IgD-negative memory B cell (primary cell): ENCODE data around the gene NUP210L. TPM values are rescaled to one million over a fixed set of nuclear protein-coding genes. Genes with fewer than 3 reads are reported as not detected.

Experiments used
- H3K27ac Mint-ChIP-seq, 3 donors: one replicate each; pipeline ENCODE4 v1.8.0; 2020 to 2022; ENCODE audit warnings: mild to moderate bottlenecking in 3 of 3, mixed read lengths in 3 of 3, moderate library complexity in 1 of 3
- H3K27me3 Mint-ChIP-seq: one replicate; pipeline ENCODE4 v1.8.0; 2021; ENCODE audit warnings: mixed read lengths
- H3K36me3 Mint-ChIP-seq: one replicate; pipeline ENCODE4 v1.8.0; 2020; ENCODE audit warnings: mild to moderate bottlenecking, mixed read lengths
- H3K4me1 Mint-ChIP-seq, 3 donors: one replicate each; pipeline ENCODE4 v1.8.0; 2020 to 2022; ENCODE audit warnings: mixed read lengths in 3 of 3, mild to moderate bottlenecking in 1 of 3
- H3K4me3 Mint-ChIP-seq, 4 donors: one replicate each; pipeline ENCODE4 v1.8.0; 2020 to 2022; ENCODE audit warnings: mild to moderate bottlenecking in 4 of 4, mixed read lengths in 4 of 4, moderate library complexity in 3 of 4
- H3K9me3 Mint-ChIP-seq, 3 donors: one replicate each; pipeline ENCODE4 v1.8.0; 2020 to 2021; ENCODE audit warnings: mixed read lengths in 3 of 3, mild to moderate bottlenecking in 1 of 3
- polyA plus RNA-seq: library from polyadenylated mRNA; unstranded; fragments of 300-500 nt; fragmentation: Illumina TruSeq; gene quantifications from one replicate; pipeline ENCODE4 v1.2.3, GENCODE V29; 2021

NUP210L gene
- polyA plus RNA-seq, 1 donor from 2014 or later, result not detected

- H3K4me3 Mint-ChIP-seq, result peak overlapping the region in 3 of 4 donors; percentile 92 to 100 (median 100)
- no peaks in the 10 kb centered on the region for H3K9me3 Mint-ChIP-seq
- H3K4me1 Mint-ChIP-seq, result peaks cover 52 to 62% (median 57%) of the 10 kb centered on the region in 3 donors
- peak overlapping the region; percentile 93 to 99 (median 94) for H3K27ac Mint-ChIP-seq
- H3K36me3 Mint-ChIP-seq, result peaks cover 2% of the 10 kb centered on the region
- H3K27me3 Mint-ChIP-seq, result no peaks in the 10 kb centered on the region
These were observed 24.3 kb upstream of the NUP210L start for GRCh38 chr1:154178911-154179811.

GRCh38 chr1:154178013-154178412 lies 23.1 kb upstream of the NUP210L start:
- H3K9me3 Mint-ChIP-seq, result no peaks in the 10 kb centered on the region
- peaks cover 2% of the 10 kb centered on the region for H3K36me3 Mint-ChIP-seq
- peak overlapping the region; percentile 9 to 78 (median 61) for H3K4me3 Mint-ChIP-seq
- peaks cover 52 to 60% (median 56%) of the 10 kb centered on the region in 3 donors for H3K4me1 Mint-ChIP-seq
- H3K27me3 Mint-ChIP-seq, result no peaks in the 10 kb centered on the region
- peak overlapping the region in 2 of 3 donors; percentile 65 to 99 for H3K27ac Mint-ChIP-seq

DNA sequence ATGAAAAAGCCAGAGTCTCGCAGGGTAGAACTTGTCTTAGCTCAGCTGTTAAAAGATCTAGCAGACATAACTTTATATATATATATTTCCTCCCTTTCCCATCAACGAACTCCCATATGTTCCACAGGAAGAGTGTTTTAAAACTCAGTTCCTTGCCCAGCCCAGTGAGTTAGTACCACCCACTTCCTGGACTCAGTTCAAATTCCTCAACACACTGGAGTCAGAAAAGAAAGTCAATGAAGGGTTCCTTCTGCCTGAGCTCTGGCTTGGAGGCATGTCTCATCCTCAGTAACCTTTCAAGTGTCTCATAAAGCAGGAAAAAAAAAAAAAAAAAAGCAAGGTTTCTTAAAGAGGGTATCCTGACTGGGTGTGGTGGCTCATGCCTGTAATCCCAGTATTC lies 21.5 kb upstream of the NUP210L start:
- Mint-ChIP-seq H3K4me1 (peaks cover 53 to 55% (median 54%) of the 10 kb centered on the region in 3 donors), H3K27me3 (no peaks in the 10 kb centered on the region), H3K27ac (peak overlapping the region in 2 of 3 donors; percentile 25 to 53), H3K9me3 (no peaks in the 10 kb centered on the region), H3K36me3 (peaks cover 2% of the 10 kb centered on the region), H3K4me3 (peak overlapping the region in 3 of 4 donors; percentile 0 to 66 (median 18))

DNA sequence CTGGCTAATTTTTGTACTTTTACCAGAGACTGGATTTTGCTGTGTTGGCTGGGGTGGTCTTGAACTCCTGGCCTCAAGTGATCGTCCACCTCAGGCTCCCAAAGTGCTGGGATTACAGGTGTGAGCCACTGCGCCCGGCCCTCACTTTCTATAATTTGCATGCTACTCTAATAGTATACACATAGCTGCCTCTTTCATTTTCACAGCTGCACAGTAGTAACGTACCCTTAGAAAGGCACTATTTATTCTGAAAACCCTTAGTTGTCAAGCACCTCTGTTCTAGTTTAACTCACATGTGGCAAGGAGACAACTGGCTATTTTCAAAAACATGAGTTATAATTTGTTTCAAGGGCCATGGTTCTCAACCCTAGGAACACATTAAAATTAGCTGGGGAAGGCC lies 19.8 kb upstream of the NUP210L start:
- Mint-ChIP-seq H3K4me3 (peak overlapping the region in 1 of 4 donors; percentile 76), H3K36me3 (peaks cover 2% of the 10 kb centered on the region), H3K27ac (peak overlapping the region in 2 of 3 donors; percentile 25 to 69), H3K4me1 (peaks cover 36 to 43% (median 39%) of the 10 kb centered on the region in 3 donors), H3K9me3 (no peaks in the 10 kb centered on the region), H3K27me3 (no peaks in the 10 kb centered on the region)

DNA sequence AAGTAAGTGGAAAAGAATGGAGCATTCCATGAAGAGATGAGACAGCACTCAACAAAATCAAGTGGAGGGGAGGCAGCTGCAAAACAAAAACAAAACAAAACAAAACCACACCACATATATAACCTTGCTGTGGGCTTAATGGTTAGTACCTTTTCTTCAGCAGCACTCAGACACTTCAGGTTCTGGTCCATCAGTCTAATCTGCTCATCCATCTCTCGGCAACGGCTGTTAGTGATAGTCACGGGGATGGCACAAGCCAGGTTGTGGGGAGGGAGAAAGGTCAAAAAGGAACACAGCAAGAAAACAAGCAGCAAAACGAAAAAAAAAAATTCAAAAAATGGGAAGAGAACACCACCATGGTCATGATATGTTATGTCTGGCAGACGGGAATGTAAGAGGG lies 17.0 kb upstream of the NUP210L start:
- H3K9me3 Mint-ChIP-seq, result no peaks in the 10 kb centered on the region
- peaks cover 13 to 19% (median 14%) of the 10 kb centered on the region in 3 donors for H3K4me1 Mint-ChIP-seq
- H3K27me3 Mint-ChIP-seq, result no peaks in the 10 kb centered on the region
- peaks cover 2% of the 10 kb centered on the region for H3K36me3 Mint-ChIP-seq
- no peak overlapping the region for H3K4me3 Mint-ChIP-seq
- peak overlapping the region in 1 of 3 donors; percentile 78 for H3K27ac Mint-ChIP-seq

- no peak overlapping the region for H3K4me3 Mint-ChIP-seq
- H3K27me3 Mint-ChIP-seq, result no peaks in the 10 kb centered on the region
- no peaks in the 10 kb centered on the region for H3K9me3 Mint-ChIP-seq
- no peaks in the 10 kb centered on the region for H3K36me3 Mint-ChIP-seq
- H3K27ac Mint-ChIP-seq, result peak overlapping the region in 1 of 3 donors; percentile 78
- H3K4me1 Mint-ChIP-seq, result peaks cover 10 to 16% (median 11%) of the 10 kb centered on the region in 3 donors
These were observed 16.3 kb upstream of the NUP210L start for GRCh38 chr1:154171223-154171583.

- H3K4me3 Mint-ChIP-seq, result no peak overlapping the region
- peak overlapping the region in 1 of 3 donors; percentile 78 for H3K27ac Mint-ChIP-seq
- H3K36me3 Mint-ChIP-seq, result no peaks in the 10 kb centered on the region
- no peaks in the 10 kb centered on the region for H3K9me3 Mint-ChIP-seq
- H3K27me3 Mint-ChIP-seq, result no peaks in the 10 kb centered on the region
- peaks cover 8 to 12% (median 9%) of the 10 kb centered on the region in 3 donors for H3K4me1 Mint-ChIP-seq
These were observed 15.8 kb upstream of the NUP210L start for GRCh38 chr1:154170547-154171222.

- H3K27me3 Mint-ChIP-seq, result no peaks in the 10 kb centered on the region
- peak overlapping the region in 1 of 4 donors; percentile 35 for H3K4me3 Mint-ChIP-seq
- H3K4me1 Mint-ChIP-seq, result peaks cover 2 to 5% (median 4%) of the 10 kb centered on the region in 3 donors
- peaks cover 4% of the 10 kb centered on the region for H3K36me3 Mint-ChIP-seq
- H3K27ac Mint-ChIP-seq, result no peak overlapping the region
- no peaks in the 10 kb centered on the region for H3K9me3 Mint-ChIP-seq
These were observed 12.6 kb upstream of the NUP210L start for GRCh38 chr1:154167461-154167860.

DNA sequence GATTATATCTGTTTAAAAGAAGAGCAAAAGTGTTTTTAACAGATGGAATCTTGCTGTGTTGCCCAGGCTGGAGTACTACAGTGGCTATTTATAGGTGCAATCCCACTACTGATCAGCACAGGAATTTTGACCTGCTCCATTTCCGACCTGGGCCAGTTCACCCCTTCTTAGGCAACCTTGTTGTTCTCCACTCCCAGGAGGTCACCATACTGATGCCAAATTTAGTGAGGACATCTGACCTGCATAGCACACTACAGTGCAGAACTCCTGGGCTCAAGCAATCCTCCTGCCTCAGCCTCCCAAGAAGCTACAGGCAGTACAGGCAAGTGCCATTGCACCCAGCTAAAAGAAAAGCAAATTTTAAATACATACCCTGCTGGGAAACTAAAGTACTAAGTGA lies 11.3 kb upstream of the NUP210L start:
- Mint-ChIP-seq H3K4me1 (peaks cover 0 to 4% (median 0%) of the 10 kb centered on the region in 3 donors), H3K9me3 (no peaks in the 10 kb centered on the region), H3K36me3 (peaks cover 4% of the 10 kb centered on the region), H3K4me3 (no peak overlapping the region), H3K27ac (no peak overlapping the region), H3K27me3 (no peaks in the 10 kb centered on the region)

- H3K27ac Mint-ChIP-seq, result no peak overlapping the region
- no peak overlapping the region for H3K4me3 Mint-ChIP-seq
- no peaks in the 10 kb centered on the region for H3K9me3 Mint-ChIP-seq
- peaks cover 18% of the 10 kb centered on the region for H3K36me3 Mint-ChIP-seq
- H3K27me3 Mint-ChIP-seq, result no peaks in the 10 kb centered on the region
- peaks cover 13 to 28% (median 19%) of the 10 kb centered on the region in 3 donors for H3K4me1 Mint-ChIP-seq
These were observed 4.7 kb upstream of the NUP210L start for GRCh38 chr1:154159554-154159953.

- Mint-ChIP-seq H3K9me3 (no peaks in the 10 kb centered on the region), H3K27ac (peak overlapping the region; percentile 14 to 82 (median 81)), H3K4me3 (peak overlapping the region in 1 of 4 donors; percentile 74), H3K4me1 (peaks cover 13 to 28% (median 19%) of the 10 kb centered on the region in 3 donors), H3K36me3 (peaks cover 15% of the 10 kb centered on the region), H3K27me3 (no peaks in the 10 kb centered on the region)
These were observed 3.6 kb upstream of the NUP210L start for GRCh38 chr1:154158307-154159125.

DNA sequence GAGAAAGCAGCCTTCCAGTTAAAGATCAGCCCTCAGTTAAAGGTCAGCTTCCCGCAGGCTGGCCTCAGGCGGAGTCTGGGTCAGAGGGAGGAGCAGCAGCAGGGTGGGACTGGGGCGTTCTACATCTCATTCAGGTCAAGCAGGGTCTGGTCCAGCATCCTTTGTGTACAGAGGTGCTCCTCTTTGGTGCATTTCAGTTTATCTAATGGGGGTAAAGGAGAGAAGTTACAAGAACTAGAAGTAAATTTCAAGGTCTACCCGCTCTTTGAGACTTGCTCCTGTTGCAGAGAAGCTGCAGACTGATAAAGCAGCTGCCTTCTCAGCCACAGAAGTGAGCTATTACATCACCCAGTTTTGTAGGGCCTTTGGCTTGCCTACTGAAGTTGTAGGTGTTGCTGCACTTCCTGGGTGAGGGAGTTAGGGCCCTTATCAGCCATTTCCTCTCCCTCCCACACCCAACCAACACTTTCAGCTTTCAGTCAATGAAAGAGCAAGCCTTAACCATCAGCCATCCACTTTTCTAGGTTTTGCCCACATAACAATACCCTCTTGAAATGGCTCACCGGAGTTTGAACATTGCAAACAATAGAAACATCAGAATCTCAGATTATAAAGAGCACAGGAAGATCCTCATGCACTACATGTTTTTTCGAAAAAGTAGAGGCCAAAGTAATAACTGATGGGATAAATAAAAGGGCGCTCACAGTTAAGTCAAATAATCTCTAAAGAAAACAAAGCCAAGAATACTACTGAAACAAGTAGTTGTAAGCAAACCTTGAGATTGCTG lies 2.8 kb upstream of the NUP210L start:
- peak overlapping the region; percentile 14 to 82 (median 81) for H3K27ac Mint-ChIP-seq
- H3K36me3 Mint-ChIP-seq, result peaks cover 15% of the 10 kb centered on the region
- H3K4me1 Mint-ChIP-seq, result peaks cover 13 to 28% (median 19%) of the 10 kb centered on the region in 3 donors
- H3K27me3 Mint-ChIP-seq, result no peaks in the 10 kb centered on the region
- no peaks in the 10 kb centered on the region for H3K9me3 Mint-ChIP-seq
- peak overlapping the region in 2 of 4 donors; percentile 74 to 78 for H3K4me3 Mint-ChIP-seq

DNA sequence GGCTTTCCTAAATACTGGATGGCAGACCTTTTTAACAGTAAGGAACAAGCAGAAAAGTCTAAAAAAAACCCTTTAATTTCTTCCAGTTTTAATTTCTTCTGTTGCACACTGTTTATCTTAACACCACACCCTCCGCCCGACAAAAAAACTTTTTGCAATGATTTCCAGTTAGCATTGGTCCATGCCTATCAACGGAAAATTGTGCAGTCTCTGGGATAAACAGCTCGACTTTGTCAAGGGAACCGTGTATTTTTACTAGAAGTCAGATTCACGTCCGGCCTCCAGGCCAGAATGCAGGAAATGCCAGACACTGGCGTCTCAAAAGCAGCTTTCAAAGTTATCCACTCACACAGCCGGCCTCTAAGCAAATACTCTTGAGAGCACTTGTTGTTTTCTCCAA lies 378 bp upstream of the NUP210L start:
- Mint-ChIP-seq H3K27ac (peak overlapping the region in 1 of 3 donors; percentile 31), H3K4me3 (no peak overlapping the region), H3K9me3 (no peaks in the 10 kb centered on the region), H3K27me3 (no peaks in the 10 kb centered on the region), H3K4me1 (peaks cover 13 to 26% (median 19%) of the 10 kb centered on the region in 3 donors), H3K36me3 (peaks cover 7% of the 10 kb centered on the region)

DNA sequence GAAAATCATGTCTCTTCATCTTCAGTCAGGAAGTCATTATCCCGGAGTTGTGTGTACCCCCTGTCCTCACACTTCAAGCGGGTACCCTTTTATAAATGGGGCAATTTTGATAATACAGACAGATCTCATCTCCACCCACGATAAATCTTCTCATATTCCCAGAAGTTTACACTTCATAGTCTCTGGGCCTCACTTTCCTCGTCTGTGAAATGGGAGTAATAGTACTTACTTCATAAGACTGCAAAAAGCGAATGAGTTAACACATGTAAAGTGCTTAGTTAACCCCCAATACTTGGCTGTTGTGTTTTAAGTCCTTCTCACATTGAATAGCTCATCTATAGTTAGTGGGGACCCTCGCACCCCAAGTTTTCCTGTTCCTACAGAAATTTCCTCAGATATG lies 820 bp downstream of the NUP210L start:
- H3K27ac Mint-ChIP-seq, result peak overlapping the region; percentile 15 to 86 (median 19)
- no peaks in the 10 kb centered on the region for H3K27me3 Mint-ChIP-seq
- H3K36me3 Mint-ChIP-seq, result no peaks in the 10 kb centered on the region
- peaks cover 13 to 23% (median 18%) of the 10 kb centered on the region in 3 donors for H3K4me1 Mint-ChIP-seq
- no peaks in the 10 kb centered on the region for H3K9me3 Mint-ChIP-seq
- no peak overlapping the region for H3K4me3 Mint-ChIP-seq
